ENCODE results near the gene MED31.

The MED31 gene

GRCh38 chr17:6651354-6651918 is at the start of gene MED31, which contains the start of gene C17orf100 (continued):
- TF ChIP-seq ZNF510 (tag by site-specific recombination; IDR thresholded peaks at IDR 0.05; ENCODE audit: insufficient replicate concordance) = no peak
- peak; percentile 80 for TF ChIP-seq ZNF629 (tag by site-specific recombination; IDR thresholded peaks at IDR 0.05)
- no peak for TF ChIP-seq ZNF529 (tag by site-specific recombination; IDR thresholded peaks at IDR 0.05; ENCODE audit: insufficient replicate concordance)
- TF ChIP-seq OSR2 (tag by site-specific recombination; IDR thresholded peaks at IDR 0.05) = no peak
- peak; percentile 69 for TF ChIP-seq ZBTB21 (tag by site-specific recombination; IDR thresholded peaks at IDR 0.05)
- TF ChIP-seq ZNF132 (tag by site-specific recombination; IDR thresholded peaks at IDR 0.05; ENCODE audit: borderline replicate concordance) = no peak
- no peak for TF ChIP-seq ZNF239 (tag by site-specific recombination; IDR thresholded peaks at IDR 0.05)
- TF ChIP-seq ZFP69B (tag by site-specific recombination; IDR thresholded peaks at IDR 0.05) = no peak
- TF ChIP-seq TCF7L2 (IDR thresholded peaks at IDR 0.05; ENCODE audit: borderline replicate concordance, low read depth, low read length) = no peak
- TF ChIP-seq ZNF404 (tag by site-specific recombination; IDR thresholded peaks at IDR 0.05) = no peak
- no peak for TF ChIP-seq ZNF157 (tag by site-specific recombination; IDR thresholded peaks at IDR 0.05)
- no peak for TF ChIP-seq ZNF585B (tag by site-specific recombination; IDR thresholded peaks at IDR 0.05)
- no peak for TF ChIP-seq ZFP37 (tag by site-specific recombination; IDR thresholded peaks at IDR 0.05)
- TF ChIP-seq ZNF449 (tag by site-specific recombination; IDR thresholded peaks at IDR 0.05) = no peak
- TF ChIP-seq ZNF561 (tag by site-specific recombination; IDR thresholded peaks at IDR 0.05; ENCODE audit: borderline replicate concordance) = no peak
- no peak for TF ChIP-seq ZNF133 (tag by site-specific recombination; IDR thresholded peaks at IDR 0.05)
- TF ChIP-seq ZNF10 (tag by site-specific recombination; IDR thresholded peaks at IDR 0.05) = no peak
- no peak for TF ChIP-seq ZNF112 (tag by site-specific recombination; IDR thresholded peaks at IDR 0.05)
- TF ChIP-seq ZNF488 (tag by site-specific recombination; IDR thresholded peaks at IDR 0.05) = no peak
- TF ChIP-seq ZNF211 (tag by site-specific recombination; IDR thresholded peaks at IDR 0.05; ENCODE audit: low read depth) = no peak
- no peak; the same call in 1 of the 2 replicates for TF ChIP-seq HOXC10 (CRISPR knock-in tag; IDR thresholded peaks at IDR 0.05)
- TF ChIP-seq ZFHX2 (tag by site-specific recombination; conservative IDR thresholded peaks at IDR 0.05) = peak; percentile 36
- TF ChIP-seq ZNF155 (tag by site-specific recombination; IDR thresholded peaks at IDR 0.05) = no peak
- TF ChIP-seq ZBTB11 (tag by site-specific recombination; conservative IDR thresholded peaks at IDR 0.05; ENCODE audit: low read depth) = peak; percentile 84
- TF ChIP-seq ZNF169 (tag by site-specific recombination; IDR thresholded peaks at IDR 0.05) = no peak
- no peak for TF ChIP-seq ZNF398 (tag by site-specific recombination; IDR thresholded peaks at IDR 0.05)
- TF ChIP-seq ZNF354C (tag by site-specific recombination; IDR thresholded peaks at IDR 0.05; ENCODE audit: borderline replicate concordance, low read depth) = no peak
- no peak for TF ChIP-seq ZNF221 (tag by site-specific recombination; IDR thresholded peaks at IDR 0.05; ENCODE audit: borderline replicate concordance)
- no peak for TF ChIP-seq ZNF549 (tag by site-specific recombination; IDR thresholded peaks at IDR 0.05)
- TF ChIP-seq ZNF580 (tag by site-specific recombination; IDR thresholded peaks at IDR 0.05) = no peak
- TF ChIP-seq ZNF274 (IDR thresholded peaks at IDR 0.05; ENCODE audit: low read length) = no peak
- TF ChIP-seq ZNF274 (tag by site-specific recombination; IDR thresholded peaks at IDR 0.05; ENCODE audit: borderline replicate concordance) = no peak
- TF ChIP-seq ZNF621 (tag by site-specific recombination; IDR thresholded peaks at IDR 0.05) = no peak
- TF ChIP-seq ZNF23 (tag by site-specific recombination; IDR thresholded peaks at IDR 0.05; ENCODE audit: borderline replicate concordance) = no peak; the same call in 1 of the 2 replicates
- TF ChIP-seq ZNF654 (tag by site-specific recombination; IDR thresholded peaks at IDR 0.05; ENCODE audit: low read depth) = no peak

Measured in HEK293 (cell line).